GM23338 (cell line): ENCODE data around the gene CYB5B. TPM values are rescaled to one million over a fixed set of nuclear protein-coding genes. Genes with fewer than 3 reads are reported as not detected.
A peak's percentile ranks its signal among the peaks of the same experiment; 100 is the strongest.

Source experiments
- ATAC-seq: fragments of 200-7000 bp; cut with Tn5 transposase; 3 replicates; pipeline ENCODE4 v1.9.1; 2020
- DNase-seq: peaks from one replicate; pipeline ENCODE4 v3.0.0-alpha.2; 2015; ENCODE audit warnings: low spot score
- H2AFZ ChIP-seq: fragments of 200-600 bp; sonication (generic); 2 replicates; pipeline ENCODE4 v1.8.0; 2016; ENCODE audit warnings: antibody characterized with exemption, mild to moderate bottlenecking, moderate library complexity
- H3F3A ChIP-seq: fragments of 200-600 bp; sonication (generic); replicated peaks from 2 replicates; pipeline ENCODE4 v1.8.0; 2017; ENCODE audit warnings: antibody characterized with exemption, mixed run types, low read depth
- H3K27ac ChIP-seq: fragments of 200-600 bp; sonication (generic); 2 replicates; pipeline ENCODE4 v1.6.1; 2016; ENCODE audit warnings: low read depth
- H3K27me3 ChIP-seq: fragments of 200-600 bp; sonication (generic); 2 replicates; pipeline ENCODE4 v1.8.0; 2016; ENCODE audit warnings: mild to moderate bottlenecking, mixed run types, moderate library complexity; ENCODE audit not compliant: insufficient read depth
- H3K36me3 ChIP-seq: fragments of 200-600 bp; sonication (generic); 2 replicates; pipeline ENCODE4 v1.8.0; 2016; ENCODE audit warnings: mild to moderate bottlenecking; ENCODE audit not compliant: insufficient read depth
- H3K4me1 ChIP-seq: fragments of 200-600 bp; sonication (generic); 2 replicates; pipeline ENCODE4 v1.8.0; 2016; ENCODE audit warnings: mild to moderate bottlenecking, moderate library complexity; ENCODE audit not compliant: insufficient read depth
- H3K4me2 ChIP-seq: fragments of 200-600 bp; sonication (generic); 2 replicates; pipeline ENCODE4 v1.7.1; 2017; ENCODE audit warnings: mixed run types
- H3K4me3 ChIP-seq: fragments of 200-600 bp; sonication (generic); 2 replicates; pipeline ENCODE4 v1.6.1; 2016; ENCODE audit warnings: mixed run types
- H3K79me2 ChIP-seq: fragments of 200-600 bp; sonication (generic); replicated peaks from 2 replicates; pipeline ENCODE4 v1.8.0; 2017; ENCODE audit warnings: mild to moderate bottlenecking; ENCODE audit not compliant: insufficient read depth
- H3K9me2 ChIP-seq: fragments of 200-600 bp; sonication (generic); 2 replicates; pipeline ENCODE4 v1.8.0; 2017; ENCODE audit not compliant: insufficient read depth
- H4K20me1 ChIP-seq: fragments of 200-600 bp; sonication (generic); replicated peaks from 2 replicates; pipeline ENCODE4 v1.8.0; 2017; ENCODE audit warnings: mild to moderate bottlenecking; ENCODE audit not compliant: insufficient read depth
- H3K27ac Mint-ChIP-seq: 2 replicates; pipeline ENCODE4 v1.8.0; 2020; ENCODE audit warnings: inconsistent platforms, mild to moderate bottlenecking, moderate library complexity, mixed read lengths
- H3K27me3 Mint-ChIP-seq: 3 replicates; pipeline ENCODE4 v1.8.0; 2022; ENCODE audit warnings: low read depth, mild to moderate bottlenecking, moderate library complexity, mixed read lengths, inconsistent platforms; ENCODE audit not compliant: insufficient read depth, poor library complexity
- H3K36me3 Mint-ChIP-seq: 3 replicates; pipeline ENCODE4 v1.8.0; 2021; ENCODE audit warnings: low read depth, mild to moderate bottlenecking, inconsistent platforms, moderate library complexity, mixed read lengths
- H3K4me1 Mint-ChIP-seq: 3 replicates; pipeline ENCODE4 v1.8.0; 2020; ENCODE audit warnings: mild to moderate bottlenecking, inconsistent platforms, mixed read lengths
- H3K4me3 Mint-ChIP-seq: 3 replicates; pipeline ENCODE4 v1.8.0; 2021; ENCODE audit warnings: moderate library complexity, mild to moderate bottlenecking, inconsistent platforms, mixed read lengths
- H3K9me3 Mint-ChIP-seq: 3 replicates; pipeline ENCODE4 v1.8.0; 2020; ENCODE audit warnings: moderate library complexity, mild to moderate bottlenecking, inconsistent platforms, mixed read lengths
- CREB1 ChIP-seq: fragments of 250-450 bp; sonication (Bioruptor Pico); IDR thresholded peaks from 2 replicates; pipeline ENCODE4 v1.5.0; 2020; ENCODE audit warnings: low read depth, mild to moderate bottlenecking, moderate library complexity
- EZH2 ChIP-seq: fragments of 200-600 bp; sonication (generic); IDR thresholded peaks from one replicate; pipeline ENCODE4 v1.8.0; 2017; ENCODE audit warnings: antibody characterized with exemption, mild to moderate bottlenecking, low read depth; ENCODE audit not compliant: unreplicated experiment
- EZH2phosphoT487 ChIP-seq: fragments of 200-600 bp; sonication (generic); IDR thresholded peaks from one replicate; pipeline ENCODE4 v1.8.1; 2018; ENCODE audit warnings: antibody characterized with exemption; ENCODE audit not compliant: unreplicated experiment
- JUNB ChIP-seq: IDR thresholded peaks from one replicate; pipeline ENCODE4 v1.6.1; 2016; ENCODE audit warnings: antibody characterized with exemption; ENCODE audit not compliant: unreplicated experiment
- NANOG ChIP-seq: IDR thresholded peaks from 2 replicates; pipeline ENCODE4 v1.6.1; 2016; ENCODE audit warnings: antibody characterized with exemption, borderline replicate concordance
- POLR2AphosphoS5 ChIP-seq: IDR thresholded peaks from 2 replicates; pipeline ENCODE4 v1.6.1; 2016; ENCODE audit warnings: antibody characterized with exemption, low read depth
- REST ChIP-seq: IDR thresholded peaks from one replicate; pipeline ENCODE4 v1.6.1; 2018; ENCODE audit warnings: antibody characterized with exemption; ENCODE audit not compliant: unreplicated experiment
- STAT1 ChIP-seq: IDR thresholded peaks from one replicate; pipeline ENCODE4 v1.6.1; 2016; ENCODE audit warnings: antibody characterized with exemption; ENCODE audit not compliant: unreplicated experiment
- ZNF114 ChIP-seq: fragments of 250-450 bp; sonication (Bioruptor Pico); IDR thresholded peaks from 2 replicates; pipeline ENCODE4 v1.5.0; 2020; ENCODE audit warnings: mild to moderate bottlenecking, moderate library complexity
- ZNF331 ChIP-seq: fragments of 250-450 bp; sonication (Bioruptor Pico); IDR thresholded peaks from 2 replicates; pipeline ENCODE4 v1.5.0; 2020; ENCODE audit warnings: low read depth, mild to moderate bottlenecking, moderate library complexity
- polyA plus RNA-seq: library from polyadenylated mRNA; unstranded; fragments of >200 nt; fragmentation: Nextera tagmentation; extraction: Ambion mirVana; gene quantifications from 2 replicates; pipeline ENCODE4 v1.2.1, GENCODE V29; 2016
- total RNA-seq: library from RNA; depleted of rRNA; stranded (reverse); fragments of >200 nt; shearing (Covaris generic); gene quantifications from 2 replicates; pipeline ENCODE4 v1.2.3, GENCODE V29; 2014
- TF ChIP-seq, protein P1 (sequence below): IDR thresholded peaks from 2 replicates; pipeline ENCODE4 v1.6.1; 2016; ENCODE audit warnings: antibody characterized with exemption
- TF ChIP-seq, protein P2 (sequence below): fragments of 250-450 bp; sonication (Bioruptor Pico); IDR thresholded peaks from 2 replicates; pipeline ENCODE4 v1.5.0; 2020; ENCODE audit warnings: mild to moderate bottlenecking, moderate library complexity
- TF ChIP-seq, protein P3 (sequence below), 2 experiments: fragments of 200-600 bp in 1 of 2; sonication (generic) in 1 of 2; conservative IDR thresholded peaks; 2 replicates each; pipeline versions ENCODE4 v1.5.1 to v1.6.1; 2016 to 2017; ENCODE audit warnings: antibody characterized with exemption in 2 of 2, low read depth in 2 of 2, mild to moderate bottlenecking in 2 of 2, moderate library complexity in 1 of 2

Gene CYB5B
- total and polyA plus RNA-seq, 2 experiments from 2014 or later = 72.0 to 110 TPM

- DNase-seq = no peak
- Histone ChIP-seq H3K79me2 (no peaks in the 10 kb centered on the region), H3K4me2 (no peak overlapping the region), H3K4me1 (peaks cover 15% of the 10 kb centered on the region), H3F3A (no peaks in the 10 kb centered on the region), H3K27me3 (no peaks in the 10 kb centered on the region), H3K27ac (no peak overlapping the region), H3K4me3 (no peak overlapping the region), H4K20me1 (no peaks in the 10 kb centered on the region), H3K9me2 (no peaks in the 10 kb centered on the region), H2AFZ (peak overlapping the region; percentile 45; the same call in 1 of the 2 replicates), H3K36me3 (no peaks in the 10 kb centered on the region)
- no peak overlapping the region for H3K4me3 Mint-ChIP-seq
- H3K27ac Mint-ChIP-seq = no peak overlapping the region
- no peaks in the 10 kb centered on the region for H3K27me3 Mint-ChIP-seq
- TF ChIP-seq ZNF331 (CRISPR knock-in tag) (no peak), STAT1 (no peak), CREB1 (no peak), NANOG (no peak), POLR2AphosphoS5 (no peak), REST (no peak), JUNB (no peak), ZNF114 (CRISPR knock-in tag) (no peak), EZH2phosphoT487 (no peak), EZH2 (no peak)
- TF ChIP-seq, protein P1, sequence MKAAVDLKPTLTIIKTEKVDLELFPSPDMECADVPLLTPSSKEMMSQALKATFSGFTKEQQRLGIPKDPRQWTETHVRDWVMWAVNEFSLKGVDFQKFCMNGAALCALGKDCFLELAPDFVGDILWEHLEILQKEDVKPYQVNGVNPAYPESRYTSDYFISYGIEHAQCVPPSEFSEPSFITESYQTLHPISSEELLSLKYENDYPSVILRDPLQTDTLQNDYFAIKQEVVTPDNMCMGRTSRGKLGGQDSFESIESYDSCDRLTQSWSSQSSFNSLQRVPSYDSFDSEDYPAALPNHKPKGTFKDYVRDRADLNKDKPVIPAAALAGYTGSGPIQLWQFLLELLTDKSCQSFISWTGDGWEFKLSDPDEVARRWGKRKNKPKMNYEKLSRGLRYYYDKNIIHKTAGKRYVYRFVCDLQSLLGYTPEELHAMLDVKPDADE = no peak
- TF ChIP-seq, protein P2, sequence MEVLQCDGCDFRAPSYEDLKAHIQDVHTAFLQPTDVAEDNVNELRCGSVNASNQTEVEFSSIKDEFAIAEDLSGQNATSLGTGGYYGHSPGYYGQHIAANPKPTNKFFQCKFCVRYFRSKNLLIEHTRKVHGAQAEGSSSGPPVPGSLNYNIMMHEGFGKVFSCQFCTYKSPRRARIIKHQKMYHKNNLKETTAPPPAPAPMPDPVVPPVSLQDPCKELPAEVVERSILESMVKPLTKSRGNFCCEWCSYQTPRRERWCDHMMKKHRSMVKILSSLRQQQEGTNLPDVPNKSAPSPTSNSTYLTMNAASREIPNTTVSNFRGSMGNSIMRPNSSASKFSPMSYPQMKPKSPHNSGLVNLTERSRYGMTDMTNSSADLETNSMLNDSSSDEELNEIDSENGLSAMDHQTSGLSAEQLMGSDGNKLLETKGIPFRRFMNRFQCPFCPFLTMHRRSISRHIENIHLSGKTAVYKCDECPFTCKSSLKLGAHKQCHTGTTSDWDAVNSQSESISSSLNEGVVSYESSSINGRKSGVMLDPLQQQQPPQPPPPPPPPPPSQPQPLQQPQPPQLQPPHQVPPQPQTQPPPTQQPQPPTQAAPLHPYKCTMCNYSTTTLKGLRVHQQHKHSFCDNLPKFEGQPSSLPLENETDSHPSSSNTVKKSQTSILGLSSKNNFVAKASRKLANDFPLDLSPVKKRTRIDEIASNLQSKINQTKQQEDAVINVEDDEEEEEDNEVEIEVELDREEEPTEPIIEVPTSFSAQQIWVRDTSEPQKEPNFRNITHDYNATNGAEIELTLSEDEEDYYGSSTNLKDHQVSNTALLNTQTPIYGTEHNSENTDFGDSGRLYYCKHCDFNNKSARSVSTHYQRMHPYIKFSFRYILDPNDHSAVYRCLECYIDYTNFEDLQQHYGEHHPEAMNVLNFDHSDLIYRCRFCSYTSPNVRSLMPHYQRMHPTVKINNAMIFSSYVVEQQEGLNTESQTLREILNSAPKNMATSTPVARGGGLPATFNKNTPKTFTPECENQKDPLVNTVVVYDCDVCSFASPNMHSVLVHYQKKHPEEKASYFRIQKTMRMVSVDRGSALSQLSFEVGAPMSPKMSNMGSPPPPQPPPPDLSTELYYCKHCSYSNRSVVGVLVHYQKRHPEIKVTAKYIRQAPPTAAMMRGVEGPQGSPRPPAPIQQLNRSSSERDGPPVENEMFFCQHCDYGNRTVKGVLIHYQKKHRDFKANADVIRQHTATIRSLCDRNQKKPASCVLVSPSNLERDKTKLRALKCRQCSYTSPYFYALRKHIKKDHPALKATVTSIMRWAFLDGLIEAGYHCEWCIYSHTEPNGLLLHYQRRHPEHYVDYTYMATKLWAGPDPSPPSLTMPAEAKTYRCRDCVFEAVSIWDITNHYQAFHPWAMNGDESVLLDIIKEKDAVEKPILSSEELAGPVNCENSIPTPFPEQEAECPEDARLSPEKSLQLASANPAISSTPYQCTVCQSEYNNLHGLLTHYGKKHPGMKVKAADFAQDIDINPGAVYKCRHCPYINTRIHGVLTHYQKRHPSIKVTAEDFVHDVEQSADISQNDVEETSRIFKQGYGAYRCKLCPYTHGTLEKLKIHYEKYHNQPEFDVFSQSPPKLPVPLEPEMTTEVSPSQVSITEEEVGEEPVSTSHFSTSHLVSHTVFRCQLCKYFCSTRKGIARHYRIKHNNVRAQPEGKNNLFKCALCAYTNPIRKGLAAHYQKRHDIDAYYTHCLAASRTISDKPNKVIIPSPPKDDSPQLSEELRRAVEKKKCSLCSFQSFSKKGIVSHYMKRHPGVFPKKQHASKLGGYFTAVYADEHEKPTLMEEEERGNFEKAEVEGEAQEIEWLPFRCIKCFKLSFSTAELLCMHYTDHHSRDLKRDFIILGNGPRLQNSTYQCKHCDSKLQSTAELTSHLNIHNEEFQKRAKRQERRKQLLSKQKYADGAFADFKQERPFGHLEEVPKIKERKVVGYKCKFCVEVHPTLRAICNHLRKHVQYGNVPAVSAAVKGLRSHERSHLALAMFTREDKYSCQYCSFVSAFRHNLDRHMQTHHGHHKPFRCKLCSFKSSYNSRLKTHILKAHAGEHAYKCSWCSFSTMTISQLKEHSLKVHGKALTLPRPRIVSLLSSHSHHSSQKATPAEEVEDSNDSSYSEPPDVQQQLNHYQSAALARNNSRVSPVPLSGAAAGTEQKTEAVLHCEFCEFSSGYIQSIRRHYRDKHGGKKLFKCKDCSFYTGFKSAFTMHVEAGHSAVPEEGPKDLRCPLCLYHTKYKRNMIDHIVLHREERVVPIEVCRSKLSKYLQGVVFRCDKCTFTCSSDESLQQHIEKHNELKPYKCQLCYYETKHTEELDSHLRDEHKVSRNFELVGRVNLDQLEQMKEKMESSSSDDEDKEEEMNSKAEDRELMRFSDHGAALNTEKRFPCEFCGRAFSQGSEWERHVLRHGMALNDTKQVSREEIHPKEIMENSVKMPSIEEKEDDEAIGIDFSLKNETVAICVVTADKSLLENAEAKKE (CRISPR knock-in tag) = no peak
- TF ChIP-seq, protein P3, sequence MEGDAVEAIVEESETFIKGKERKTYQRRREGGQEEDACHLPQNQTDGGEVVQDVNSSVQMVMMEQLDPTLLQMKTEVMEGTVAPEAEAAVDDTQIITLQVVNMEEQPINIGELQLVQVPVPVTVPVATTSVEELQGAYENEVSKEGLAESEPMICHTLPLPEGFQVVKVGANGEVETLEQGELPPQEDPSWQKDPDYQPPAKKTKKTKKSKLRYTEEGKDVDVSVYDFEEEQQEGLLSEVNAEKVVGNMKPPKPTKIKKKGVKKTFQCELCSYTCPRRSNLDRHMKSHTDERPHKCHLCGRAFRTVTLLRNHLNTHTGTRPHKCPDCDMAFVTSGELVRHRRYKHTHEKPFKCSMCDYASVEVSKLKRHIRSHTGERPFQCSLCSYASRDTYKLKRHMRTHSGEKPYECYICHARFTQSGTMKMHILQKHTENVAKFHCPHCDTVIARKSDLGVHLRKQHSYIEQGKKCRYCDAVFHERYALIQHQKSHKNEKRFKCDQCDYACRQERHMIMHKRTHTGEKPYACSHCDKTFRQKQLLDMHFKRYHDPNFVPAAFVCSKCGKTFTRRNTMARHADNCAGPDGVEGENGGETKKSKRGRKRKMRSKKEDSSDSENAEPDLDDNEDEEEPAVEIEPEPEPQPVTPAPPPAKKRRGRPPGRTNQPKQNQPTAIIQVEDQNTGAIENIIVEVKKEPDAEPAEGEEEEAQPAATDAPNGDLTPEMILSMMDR (conservative IDR thresholded peaks at IDR 0.05; ENCODE audit: low read depth in 2 of 2) = no peak
- peaks cover 14% of the 10 kb centered on the region; the same call in 2 of the 3 replicates for H3K4me1 Mint-ChIP-seq
- no peaks in the 10 kb centered on the region for H3K36me3 Mint-ChIP-seq
- no peak for ATAC-seq
- H3K9me3 Mint-ChIP-seq = no peaks in the 10 kb centered on the region
Measured at GRCh38 chr16:69399361-69399760, 25.1 kb upstream of the CYB5B start.
